Ascending aorta (tissue), 2 donors: ENCODE measurements around the gene SMAD4. TPM values are rescaled to one million over a fixed set of nuclear protein-coding genes. Genes with fewer than 3 reads are reported as not detected.

Experiments used
- DNase-seq, 2 donors: peaks; one replicate each; pipeline ENCODE4 v3.0.0-alpha.2; 2019; ENCODE audit warnings: low spot score in 2 of 2
- H3K27ac ChIP-seq, 2 donors: fragments of 200-600 bp; sonication (generic); one replicate each; pipeline ENCODE4 v1.5.1; 2016 to 2017; ENCODE audit warnings: mild to moderate bottlenecking in 1 of 2
- H3K27me3 ChIP-seq: fragments of 200-600 bp; sonication (generic); one replicate; pipeline ENCODE4 v1.5.1; 2017
- H3K36me3 ChIP-seq, 2 donors: fragments of 200-600 bp; sonication (generic); one replicate each; pipeline ENCODE4 v1.5.1; 2016
- H3K4me1 ChIP-seq, 2 donors: fragments of 200-600 bp; sonication (generic); one replicate each; pipeline ENCODE4 v1.5.1; 2016 to 2017; ENCODE audit warnings: mild to moderate bottlenecking in 1 of 2
- H3K4me3 ChIP-seq, 2 donors: fragments of 200-600 bp; sonication (generic); one replicate each; pipeline ENCODE4 v1.5.1; 2016 to 2017; ENCODE audit warnings: mild to moderate bottlenecking in 1 of 2
- H3K9me3 ChIP-seq, 2 donors: fragments of 200-600 bp; sonication (generic); one replicate each; pipeline ENCODE4 v1.5.1; 2016
- CTCF ChIP-seq, 3 experiments: fragments of 200-600 bp in 2 of 3; fragments of 450-650 bp in 1 of 3; sonication (generic) in 2 of 3; IDR thresholded peaks; one replicate each; pipeline ENCODE4 v1.5.1; 2016 to 2019; ENCODE audit warnings: antibody characterized with exemption in 3 of 3, mild to moderate bottlenecking in 1 of 3, moderate library complexity in 1 of 3
- intact Hi-C: fragments of 100-400 bp; cut with DNase I; formaldehyde crosslinking; loops from one replicate; pipeline ENCODE4 v1.15.1; 2023
- total RNA-seq: library from RNA; depleted of rRNA; stranded (reverse); fragments of >200 nt; gene quantifications from one replicate; pipeline ENCODE4 v1.1.0, GENCODE V29; 2016

The SMAD4 gene
- total RNA-seq, 1 donor from 2014 or later, result 196 TPM

GRCh38 chr18:51072586-51073313 is 42.7 kb downstream of the SMAD4 start:
- no peak for DNase-seq
- Histone ChIP-seq H3K36me3 (peaks cover 19 to 35% of the 10 kb centered on the region in 2 donors), H3K4me3 (no peak overlapping the region), H3K4me1 (no peaks in the 10 kb centered on the region), H3K27ac (no peak overlapping the region), H3K9me3 (no peaks in the 10 kb centered on the region), H3K27me3 (no peaks in the 10 kb centered on the region)
- no peak for TF ChIP-seq CTCF (IDR thresholded peaks at IDR 0.05)
- intact Hi-C loops, result no loop called here

- Histone ChIP-seq H3K4me3 (no peak overlapping the region), H3K36me3 (peaks cover 20 to 34% of the 10 kb centered on the region in 2 donors), H3K27me3 (no peaks in the 10 kb centered on the region), H3K9me3 (no peaks in the 10 kb centered on the region), H3K27ac (no peak overlapping the region), H3K4me1 (no peaks in the 10 kb centered on the region)
- intact Hi-C loops, result no loop called here
- no peak for DNase-seq
- TF ChIP-seq CTCF (IDR thresholded peaks at IDR 0.05), result no peak
Observed at GRCh38 chr18:51074605-51075004, 44.6 kb downstream of the SMAD4 start.

- Histone ChIP-seq H3K4me3 (no peak overlapping the region), H3K36me3 (peaks cover 33 to 43% of the 10 kb centered on the region in 2 donors), H3K27me3 (no peaks in the 10 kb centered on the region), H3K27ac (no peak overlapping the region), H3K4me1 (no peaks in the 10 kb centered on the region), H3K9me3 (no peaks in the 10 kb centered on the region)
- intact Hi-C loops, result no loop called here
- no peak for TF ChIP-seq CTCF (IDR thresholded peaks at IDR 0.05)
- no peak for DNase-seq
Observed at GRCh38 chr18:51076503-51076902, 46.5 kb downstream of the SMAD4 start.

GRCh38 chr18:51077217-51077616 is 47.2 kb downstream of the SMAD4 start:
- H3K4me1 ChIP-seq, result no peaks in the 10 kb centered on the region
- TF ChIP-seq CTCF (IDR thresholded peaks at IDR 0.05), result no peak
- no peak for DNase-seq
- no peak overlapping the region for H3K27ac ChIP-seq
- no peaks in the 10 kb centered on the region for H3K9me3 ChIP-seq
- H3K36me3 ChIP-seq, result peaks cover 37 to 49% of the 10 kb centered on the region in 2 donors
- intact Hi-C loops, result no loop called here
- no peak overlapping the region for H3K4me3 ChIP-seq
- H3K27me3 ChIP-seq, result no peaks in the 10 kb centered on the region

GRCh38 chr18:51078026-51078425 is 48.0 kb downstream of the SMAD4 start:
- no peak overlapping the region for H3K27ac ChIP-seq
- H3K27me3 ChIP-seq, result no peaks in the 10 kb centered on the region
- peaks cover 37 to 49% of the 10 kb centered on the region in 2 donors for H3K36me3 ChIP-seq
- no peak overlapping the region for H3K4me3 ChIP-seq
- no peak for DNase-seq
- intact Hi-C loops, result no loop called here
- H3K4me1 ChIP-seq, result no peaks in the 10 kb centered on the region
- no peaks in the 10 kb centered on the region for H3K9me3 ChIP-seq
- no peak for TF ChIP-seq CTCF (IDR thresholded peaks at IDR 0.05)
